LoVo (cell line): ENCODE results near the gene LLGL2.
"Not testable (repeated sequence)": the region's sequence is repeated elsewhere in the genome, so short reads cannot be mapped to it uniquely, and the experiment has no call there.

Source experiments
- DNase-seq: peaks from one replicate; pipeline ENCODE4 v3.0.0-alpha.2; 2016; ENCODE audit warnings: low spot score

Gene LLGL2

GRCh38 chr17:75507733-75508719 lies 17.5 kb upstream of the LLGL2 start:
- no peak for DNase-seq

DNA sequence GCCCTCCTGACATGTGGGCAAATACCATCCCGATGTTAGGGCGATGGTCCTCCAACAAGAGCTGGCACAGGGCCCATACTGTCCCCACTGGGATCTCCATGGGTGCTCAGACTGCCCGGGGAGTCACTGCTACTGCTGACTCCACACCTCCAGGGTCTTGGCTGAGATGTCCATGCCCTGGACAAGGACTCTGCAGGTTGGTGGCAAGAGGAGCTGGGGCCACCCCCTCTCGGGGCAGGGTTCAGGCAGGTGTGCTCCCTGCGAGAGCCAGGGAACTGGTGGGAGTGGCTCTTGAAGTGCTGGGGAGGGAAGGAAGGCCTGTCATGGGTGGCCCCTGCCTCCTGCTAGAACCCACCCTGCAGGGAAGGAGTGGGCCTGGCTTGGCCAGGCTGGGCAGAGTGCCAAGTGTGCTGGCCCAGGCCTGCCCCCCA lies 16.6 kb upstream of the LLGL2 start:
- DNase-seq: no peak

GRCh38 chr17:75509528-75510258 lies 15.8 kb upstream of the LLGL2 start:
- DNase-seq: no peak

GRCh38 chr17:75511270-75511609 lies 14.3 kb upstream of the LLGL2 start:
- DNase-seq: no peak

DNA sequence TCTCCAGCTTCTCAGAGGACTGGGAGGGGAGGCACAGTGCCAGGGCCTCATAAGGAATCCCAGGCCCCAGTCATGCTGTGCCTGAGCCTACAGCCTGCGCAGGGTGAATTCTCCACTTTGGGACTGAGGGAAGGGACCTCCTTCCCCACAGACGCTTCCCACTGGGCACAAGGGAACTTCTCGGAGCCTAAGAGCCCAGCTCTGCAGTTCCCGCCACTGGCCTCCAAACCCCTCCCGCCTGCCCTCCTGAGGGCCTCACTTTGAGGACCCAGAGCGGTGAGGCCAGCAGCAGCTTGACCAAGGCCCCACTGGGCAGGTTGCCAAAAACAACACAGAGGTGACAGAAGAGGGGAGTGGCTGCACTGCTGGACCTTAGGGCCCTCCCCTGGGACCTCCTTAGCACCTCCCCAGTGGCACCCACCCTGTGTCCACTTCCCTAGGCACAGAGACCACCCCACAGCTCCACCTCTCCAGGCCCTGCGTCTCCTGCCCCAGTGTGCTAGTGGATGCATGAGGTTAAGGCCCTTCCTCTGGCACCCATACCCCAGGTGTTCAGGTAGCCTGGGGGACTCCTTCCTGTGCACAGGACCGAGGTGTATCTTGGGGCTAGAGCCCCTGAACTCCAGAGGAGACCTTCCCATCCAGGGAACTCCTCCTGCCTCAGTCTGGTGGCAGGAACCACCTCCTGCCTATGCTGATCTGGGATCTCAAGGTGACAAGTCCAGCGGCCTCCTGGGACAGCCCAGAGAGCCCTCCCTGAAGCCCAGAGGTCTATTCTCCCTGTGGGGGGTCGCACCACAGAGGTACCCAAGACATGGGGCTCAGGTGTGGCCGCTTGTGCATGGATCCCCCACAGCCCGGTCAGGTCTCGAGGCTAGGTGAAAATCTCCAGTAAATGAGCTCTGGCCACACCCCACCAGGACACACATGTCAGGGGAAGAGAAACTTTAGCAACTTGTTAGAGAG lies 13.6 kb upstream of the LLGL2 start:
- DNase-seq: no peak

DNA sequence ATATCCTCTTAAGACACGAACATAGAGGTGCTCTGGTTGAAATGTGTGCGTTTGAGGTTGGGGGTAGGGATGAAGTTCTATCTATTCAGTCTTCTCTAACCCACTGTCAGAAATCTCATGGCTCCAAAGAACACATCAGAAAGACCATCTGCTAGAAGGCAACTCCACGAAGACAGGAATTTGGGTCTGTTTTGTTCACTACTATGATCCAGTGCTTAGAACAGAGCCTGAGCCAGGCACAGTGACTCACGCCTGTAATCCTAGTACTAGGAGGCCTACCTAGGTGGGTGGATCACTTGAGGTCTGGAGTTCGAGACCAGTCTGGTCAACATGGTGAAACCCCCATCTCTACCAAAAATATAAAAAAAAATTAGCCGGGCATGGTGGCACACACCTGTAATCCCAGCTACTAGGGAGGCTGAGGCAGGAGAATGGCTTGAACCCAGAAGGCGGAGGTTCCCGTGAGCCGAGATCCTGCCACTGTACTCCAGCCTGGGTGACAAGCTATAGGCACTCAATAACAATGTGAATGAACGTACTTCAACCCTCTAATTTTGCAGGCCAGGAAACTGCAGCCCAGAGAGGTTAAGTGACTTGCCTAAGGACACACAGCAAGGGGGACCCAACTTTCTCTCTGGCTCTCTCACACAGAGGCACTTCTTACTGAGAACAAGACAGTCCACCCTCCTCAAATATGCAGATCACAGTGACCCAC lies 12.4 kb upstream of the LLGL2 start:
- no peak for DNase-seq

- no peak for DNase-seq
Observed at GRCh38 chr17:75513641-75514000, 11.9 kb upstream of the LLGL2 start.

DNA sequence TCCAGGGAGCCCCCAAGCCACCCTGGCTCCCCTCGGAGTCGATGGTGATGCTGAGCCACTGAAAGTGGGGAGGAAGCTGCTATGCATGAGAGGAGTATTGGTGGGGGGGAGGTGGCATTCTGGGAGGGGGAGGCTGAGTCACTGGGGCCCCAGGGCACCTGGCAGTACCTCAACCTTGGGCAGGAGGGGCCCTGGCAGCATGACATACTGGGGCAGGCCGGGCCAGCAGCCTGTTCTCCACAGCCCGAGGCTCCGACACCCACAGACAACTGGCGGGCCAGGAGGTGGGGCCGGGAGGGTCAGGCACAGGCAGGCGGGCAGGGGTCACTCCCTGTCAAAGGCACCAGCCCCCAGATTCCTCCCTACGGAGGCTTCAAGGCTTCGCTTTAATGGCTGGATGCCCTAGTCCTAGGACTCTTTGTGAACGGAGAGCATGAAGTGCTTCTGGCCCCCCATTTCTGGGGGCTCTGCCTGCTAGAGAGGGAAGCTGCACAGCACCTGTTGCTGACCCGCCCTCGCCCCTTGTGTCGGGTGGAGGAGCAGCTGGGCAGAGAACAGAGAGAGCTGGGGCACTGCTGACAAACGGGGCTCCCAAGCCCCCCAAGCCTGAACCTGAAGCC lies 11.1 kb upstream of the LLGL2 start:
- no peak for DNase-seq

- no peak for DNase-seq
Observed at GRCh38 chr17:75514919-75515495, 10.5 kb upstream of the LLGL2 start.

- DNase-seq: peak; percentile 96
Observed at GRCh38 chr17:75515496-75516254, 9.8 kb upstream of the LLGL2 start, which contains the start of gene CASKIN2. CASKIN2 (minus strand) TSS chr17:75515537; CDS start chr17:75513804, 1,733 bp downstream.

DNA sequence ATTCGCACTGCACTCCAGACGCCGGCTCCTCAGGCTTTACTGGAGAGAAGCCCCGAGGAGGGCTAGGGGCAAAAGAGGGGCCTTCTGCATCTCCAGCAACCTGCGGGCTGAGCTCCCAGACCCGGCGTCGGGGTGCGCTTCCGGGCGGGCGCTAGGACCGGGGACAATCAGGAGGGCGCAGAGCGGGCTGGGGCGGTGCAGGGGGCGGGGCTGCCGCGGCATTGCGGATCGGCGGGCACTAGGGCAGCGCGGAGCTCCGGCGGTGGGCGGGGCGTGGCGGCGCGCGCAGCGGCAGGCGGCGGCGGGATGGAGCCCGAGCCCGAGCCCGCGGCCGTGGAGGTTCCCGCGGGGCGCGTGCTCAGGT lies 9.3 kb upstream of the LLGL2 start, which contains the start of gene TSEN54:
TSEN54 (plus strand) TSS at position 274 of the 364 bp plus-strand sequence; CDS start at position 307, 33 bp downstream.
- DNase-seq: peak; percentile 92

- DNase-seq: no peak
Observed at GRCh38 chr17:75516619-75517296, 8.7 kb upstream of the LLGL2 start.

GRCh38 chr17:75517297-75517865 lies 8.1 kb upstream of the LLGL2 start:
- DNase-seq: peak; percentile 48

DNA sequence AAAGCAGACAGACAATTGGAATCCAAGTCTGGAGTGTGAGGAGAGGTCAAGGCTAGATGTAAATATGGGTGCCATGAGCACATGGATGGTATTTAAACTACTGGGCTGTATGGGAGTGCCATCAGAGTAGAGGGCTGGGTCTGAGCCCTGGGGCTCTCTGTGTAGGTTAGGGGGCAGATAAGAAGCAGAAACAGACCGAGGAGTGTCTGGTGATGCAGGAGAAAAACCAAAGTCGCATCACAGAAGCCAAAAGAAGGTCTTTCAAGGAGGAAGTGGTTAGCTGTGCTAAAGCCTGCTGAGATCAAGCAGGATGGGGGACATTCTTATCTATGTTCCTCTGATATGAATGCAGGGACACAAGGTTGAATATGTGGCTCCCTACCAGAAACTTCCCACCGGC lies 7.3 kb upstream of the LLGL2 start:
- DNase-seq: no peak

DNA sequence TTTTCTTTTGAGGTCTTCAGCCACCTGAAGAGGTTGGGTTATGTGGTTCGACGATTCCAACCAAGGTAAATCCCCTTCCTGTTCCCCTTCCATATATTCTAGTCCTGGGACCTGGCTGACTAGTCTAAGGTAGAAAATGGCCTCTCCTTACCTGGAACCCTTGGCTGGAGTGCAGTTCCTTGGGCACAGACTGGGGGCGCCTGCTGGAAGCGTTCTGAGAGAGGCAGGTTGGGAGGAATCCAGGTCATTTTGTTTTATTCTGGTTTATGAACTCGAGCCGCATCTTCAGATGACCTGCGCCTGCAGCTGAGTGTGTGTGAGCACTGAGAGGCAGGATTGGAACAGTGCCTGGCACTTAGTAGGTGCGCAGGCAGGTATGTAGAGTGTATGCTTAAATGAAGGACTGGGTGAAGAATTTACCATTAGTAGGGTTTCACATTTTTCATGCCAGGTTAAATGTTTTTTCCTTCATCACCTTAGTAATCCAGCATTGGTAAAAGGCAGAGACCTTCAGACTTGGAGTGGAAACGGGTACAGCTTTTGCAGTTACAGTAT lies 6.4 kb upstream of the LLGL2 start:
- no peak for DNase-seq

DNA sequence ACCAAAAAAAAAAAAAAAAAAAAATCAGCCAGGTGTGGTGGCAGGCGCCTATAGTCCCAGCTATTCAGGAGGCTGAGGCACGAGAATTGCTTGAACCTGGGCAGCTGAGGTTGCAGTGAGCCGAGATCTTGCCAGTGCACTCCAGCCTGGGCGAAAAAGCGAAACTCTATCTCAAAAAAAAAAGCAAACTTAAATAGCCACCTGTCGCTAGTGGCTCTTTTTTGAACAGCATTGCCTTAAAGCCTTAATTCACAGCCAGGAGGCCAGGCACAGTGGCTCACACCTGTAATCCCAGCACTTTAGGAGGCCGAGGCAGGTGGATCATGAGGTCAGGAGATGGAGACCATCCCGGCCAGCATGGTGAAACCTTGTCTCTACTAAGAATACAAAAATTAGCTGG lies 5.1 kb upstream of the LLGL2 start:
- not testable (repeated sequence) for DNase-seq

GRCh38 chr17:75521290-75521689 lies 4.2 kb upstream of the LLGL2 start:
- DNase-seq: no peak

- DNase-seq: no peak
Observed at GRCh38 chr17:75521951-75522727, 3.4 kb upstream of the LLGL2 start.
